HG02938 (cell line): ENCODE measurements around the gene SERP2.
"Not testable (repeated sequence)": the region's sequence is repeated elsewhere in the genome, so short reads cannot be mapped to it uniquely, and the experiment has no call there.

ENCODE experiments used
- ATAC-seq: cut with Tn5 transposase; IDR thresholded peaks from one replicate; pipeline ENCODE4 v1.9.1; 2021; ENCODE audit warnings: mild to moderate bottlenecking, moderate library complexity; ENCODE audit not compliant: unreplicated experiment

Gene SERP2

GRCh38 chr13:44373601-44374347, at the start of gene SERP2:
TSS of gene SERP2 (plus strand) at chr13:44373824. CDS start at chr13:44374026, 202 bp downstream.
- no peak for ATAC-seq

- ATAC-seq, result no peak
These were observed 46.7 kb upstream of the SERP2 start for GRCh38 chr13:44326961-44327360.

GRCh38 chr13:44329041-44329440, 44.6 kb upstream of the SERP2 start:
- ATAC-seq, result not testable (repeated sequence)

- no peak for ATAC-seq
These were observed 43.6 kb upstream of the SERP2 start for GRCh38 chr13:44329909-44330545.

GRCh38 chr13:44331446-44331845, 42.2 kb upstream of the SERP2 start:
- ATAC-seq, result no peak

- ATAC-seq, result no peak
These were observed 41.4 kb upstream of the SERP2 start for GRCh38 chr13:44331912-44332851.

GRCh38 chr13:44333950-44334655, 39.5 kb upstream of the SERP2 start:
- no peak for ATAC-seq

- ATAC-seq, result no peak
These were observed 38.9 kb upstream of the SERP2 start for GRCh38 chr13:44334751-44335150.

GRCh38 chr13:44336934-44337333, 36.7 kb upstream of the SERP2 start:
- no peak for ATAC-seq

- ATAC-seq, result no peak
These were observed 36.0 kb upstream of the SERP2 start for GRCh38 chr13:44337581-44337980.

GRCh38 chr13:44340508-44340907, 33.1 kb upstream of the SERP2 start:
- no peak for ATAC-seq

- ATAC-seq, result no peak
These were observed 30.9 kb upstream of the SERP2 start for GRCh38 chr13:44342741-44343140.

GRCh38 chr13:44346534-44346933, 27.1 kb upstream of the SERP2 start:
- ATAC-seq, result no peak

- no peak for ATAC-seq
These were observed 26.3 kb upstream of the SERP2 start for GRCh38 chr13:44347301-44347700.

GRCh38 chr13:44347949-44348348, 25.7 kb upstream of the SERP2 start:
- ATAC-seq, result no peak

GRCh38 chr13:44350775-44351504, 22.7 kb upstream of the SERP2 start:
- ATAC-seq, result no peak

GRCh38 chr13:44351505-44351854, 22.1 kb upstream of the SERP2 start:
- no peak for ATAC-seq

- no peak for ATAC-seq
These were observed 21.4 kb upstream of the SERP2 start for GRCh38 chr13:44352202-44352601.

- no peak for ATAC-seq
These were observed 21.0 kb upstream of the SERP2 start for GRCh38 chr13:44352671-44353070.

- ATAC-seq, result no peak
These were observed 19.3 kb upstream of the SERP2 start for GRCh38 chr13:44354331-44354730.
